ENCODE results near the gene IGLON5. TPM values are rescaled to one million over a fixed set of nuclear protein-coding genes. Genes with fewer than 3 reads are reported as not detected.

IGLON5 gene
- total and polyA plus RNA-seq, 2 experiments from 2014 or later: 5.0 to 29.1 TPM

GRCh38 chr19:51341976-51342580 lies 30.6 kb downstream of the IGLON5 start, which contains the start of gene VSIG10L:
Gene VSIG10L, minus strand, starts transcription at chr19:51342139. Its CDS starts 15 bp downstream, at chr19:51342124.
- Mint-ChIP-seq H3K27me3 (ENCODE audit: insufficient read depth, low read depth, poor library complexity) (peaks cover 22% of the 10 kb centered on the region), H3K27ac (no peak within 1 kb of the TSS)

More at GRCh38 chr19:51341976-51342580, 30.6 kb downstream of the IGLON5 start, which contains the start of gene VSIG10L:
- Histone ChIP-seq H3K4me2 (peak within 1 kb of the TSS; percentile 88), H3F3A (replicated peaks; ENCODE audit: low read depth) (no peaks in the 10 kb centered on the region), H3K27ac (ENCODE audit: low read depth) (no peak within 1 kb of the TSS), H3K79me2 (replicated peaks; ENCODE audit: insufficient read depth) (no peaks in the 10 kb centered on the region), H3K27me3 (ENCODE audit: insufficient read depth) (peaks cover 16% of the 10 kb centered on the region), H4K20me1 (replicated peaks; ENCODE audit: insufficient read depth) (no peaks in the 10 kb centered on the region), H3K4me3 (peak within 1 kb of the TSS; percentile 62; the same call in 1 of the 2 replicates), H2AFZ (no peak within 1 kb of the TSS), H3K4me1 (ENCODE audit: insufficient read depth) (peaks cover 24% of the 10 kb centered on the region), H3K9me2 (ENCODE audit: insufficient read depth) (no peaks in the 10 kb centered on the region), H3K36me3 (ENCODE audit: insufficient read depth) (no peaks in the 10 kb centered on the region)
- Mint-ChIP-seq H3K4me3 (peak within 1 kb of the TSS; percentile 65), H3K4me1 (peaks cover 28% of the 10 kb centered on the region), H3K36me3 (ENCODE audit: low read depth) (peaks cover 7% of the 10 kb centered on the region; the same call in 2 of the 3 replicates), H3K9me3 (no peaks in the 10 kb centered on the region)
- ATAC-seq: no peak
- TF ChIP-seq STAT1 (IDR thresholded peaks at IDR 0.05; ENCODE audit: unreplicated experiment) (no peak), EZH2phosphoT487 (IDR thresholded peaks at IDR 0.05; ENCODE audit: unreplicated experiment) (no peak), CREB1 (CRISPR knock-in tag; IDR thresholded peaks at IDR 0.05; ENCODE audit: low read depth) (no peak), REST (IDR thresholded peaks at IDR 0.05; ENCODE audit: unreplicated experiment) (no peak), EZH2 (IDR thresholded peaks at IDR 0.05; ENCODE audit: low read depth, unreplicated experiment) (no peak), POLR2AphosphoS5 (IDR thresholded peaks at IDR 0.05; ENCODE audit: low read depth) (no peak), ZNF331 (CRISPR knock-in tag; IDR thresholded peaks at IDR 0.05; ENCODE audit: low read depth) (no peak), JUNB (IDR thresholded peaks at IDR 0.05; ENCODE audit: unreplicated experiment) (no peak), NANOG (IDR thresholded peaks at IDR 0.05; ENCODE audit: borderline replicate concordance) (no peak)
- TF ChIP-seq, protein P1, sequence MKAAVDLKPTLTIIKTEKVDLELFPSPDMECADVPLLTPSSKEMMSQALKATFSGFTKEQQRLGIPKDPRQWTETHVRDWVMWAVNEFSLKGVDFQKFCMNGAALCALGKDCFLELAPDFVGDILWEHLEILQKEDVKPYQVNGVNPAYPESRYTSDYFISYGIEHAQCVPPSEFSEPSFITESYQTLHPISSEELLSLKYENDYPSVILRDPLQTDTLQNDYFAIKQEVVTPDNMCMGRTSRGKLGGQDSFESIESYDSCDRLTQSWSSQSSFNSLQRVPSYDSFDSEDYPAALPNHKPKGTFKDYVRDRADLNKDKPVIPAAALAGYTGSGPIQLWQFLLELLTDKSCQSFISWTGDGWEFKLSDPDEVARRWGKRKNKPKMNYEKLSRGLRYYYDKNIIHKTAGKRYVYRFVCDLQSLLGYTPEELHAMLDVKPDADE (IDR thresholded peaks at IDR 0.05): no peak
- TF ChIP-seq, protein P2, sequence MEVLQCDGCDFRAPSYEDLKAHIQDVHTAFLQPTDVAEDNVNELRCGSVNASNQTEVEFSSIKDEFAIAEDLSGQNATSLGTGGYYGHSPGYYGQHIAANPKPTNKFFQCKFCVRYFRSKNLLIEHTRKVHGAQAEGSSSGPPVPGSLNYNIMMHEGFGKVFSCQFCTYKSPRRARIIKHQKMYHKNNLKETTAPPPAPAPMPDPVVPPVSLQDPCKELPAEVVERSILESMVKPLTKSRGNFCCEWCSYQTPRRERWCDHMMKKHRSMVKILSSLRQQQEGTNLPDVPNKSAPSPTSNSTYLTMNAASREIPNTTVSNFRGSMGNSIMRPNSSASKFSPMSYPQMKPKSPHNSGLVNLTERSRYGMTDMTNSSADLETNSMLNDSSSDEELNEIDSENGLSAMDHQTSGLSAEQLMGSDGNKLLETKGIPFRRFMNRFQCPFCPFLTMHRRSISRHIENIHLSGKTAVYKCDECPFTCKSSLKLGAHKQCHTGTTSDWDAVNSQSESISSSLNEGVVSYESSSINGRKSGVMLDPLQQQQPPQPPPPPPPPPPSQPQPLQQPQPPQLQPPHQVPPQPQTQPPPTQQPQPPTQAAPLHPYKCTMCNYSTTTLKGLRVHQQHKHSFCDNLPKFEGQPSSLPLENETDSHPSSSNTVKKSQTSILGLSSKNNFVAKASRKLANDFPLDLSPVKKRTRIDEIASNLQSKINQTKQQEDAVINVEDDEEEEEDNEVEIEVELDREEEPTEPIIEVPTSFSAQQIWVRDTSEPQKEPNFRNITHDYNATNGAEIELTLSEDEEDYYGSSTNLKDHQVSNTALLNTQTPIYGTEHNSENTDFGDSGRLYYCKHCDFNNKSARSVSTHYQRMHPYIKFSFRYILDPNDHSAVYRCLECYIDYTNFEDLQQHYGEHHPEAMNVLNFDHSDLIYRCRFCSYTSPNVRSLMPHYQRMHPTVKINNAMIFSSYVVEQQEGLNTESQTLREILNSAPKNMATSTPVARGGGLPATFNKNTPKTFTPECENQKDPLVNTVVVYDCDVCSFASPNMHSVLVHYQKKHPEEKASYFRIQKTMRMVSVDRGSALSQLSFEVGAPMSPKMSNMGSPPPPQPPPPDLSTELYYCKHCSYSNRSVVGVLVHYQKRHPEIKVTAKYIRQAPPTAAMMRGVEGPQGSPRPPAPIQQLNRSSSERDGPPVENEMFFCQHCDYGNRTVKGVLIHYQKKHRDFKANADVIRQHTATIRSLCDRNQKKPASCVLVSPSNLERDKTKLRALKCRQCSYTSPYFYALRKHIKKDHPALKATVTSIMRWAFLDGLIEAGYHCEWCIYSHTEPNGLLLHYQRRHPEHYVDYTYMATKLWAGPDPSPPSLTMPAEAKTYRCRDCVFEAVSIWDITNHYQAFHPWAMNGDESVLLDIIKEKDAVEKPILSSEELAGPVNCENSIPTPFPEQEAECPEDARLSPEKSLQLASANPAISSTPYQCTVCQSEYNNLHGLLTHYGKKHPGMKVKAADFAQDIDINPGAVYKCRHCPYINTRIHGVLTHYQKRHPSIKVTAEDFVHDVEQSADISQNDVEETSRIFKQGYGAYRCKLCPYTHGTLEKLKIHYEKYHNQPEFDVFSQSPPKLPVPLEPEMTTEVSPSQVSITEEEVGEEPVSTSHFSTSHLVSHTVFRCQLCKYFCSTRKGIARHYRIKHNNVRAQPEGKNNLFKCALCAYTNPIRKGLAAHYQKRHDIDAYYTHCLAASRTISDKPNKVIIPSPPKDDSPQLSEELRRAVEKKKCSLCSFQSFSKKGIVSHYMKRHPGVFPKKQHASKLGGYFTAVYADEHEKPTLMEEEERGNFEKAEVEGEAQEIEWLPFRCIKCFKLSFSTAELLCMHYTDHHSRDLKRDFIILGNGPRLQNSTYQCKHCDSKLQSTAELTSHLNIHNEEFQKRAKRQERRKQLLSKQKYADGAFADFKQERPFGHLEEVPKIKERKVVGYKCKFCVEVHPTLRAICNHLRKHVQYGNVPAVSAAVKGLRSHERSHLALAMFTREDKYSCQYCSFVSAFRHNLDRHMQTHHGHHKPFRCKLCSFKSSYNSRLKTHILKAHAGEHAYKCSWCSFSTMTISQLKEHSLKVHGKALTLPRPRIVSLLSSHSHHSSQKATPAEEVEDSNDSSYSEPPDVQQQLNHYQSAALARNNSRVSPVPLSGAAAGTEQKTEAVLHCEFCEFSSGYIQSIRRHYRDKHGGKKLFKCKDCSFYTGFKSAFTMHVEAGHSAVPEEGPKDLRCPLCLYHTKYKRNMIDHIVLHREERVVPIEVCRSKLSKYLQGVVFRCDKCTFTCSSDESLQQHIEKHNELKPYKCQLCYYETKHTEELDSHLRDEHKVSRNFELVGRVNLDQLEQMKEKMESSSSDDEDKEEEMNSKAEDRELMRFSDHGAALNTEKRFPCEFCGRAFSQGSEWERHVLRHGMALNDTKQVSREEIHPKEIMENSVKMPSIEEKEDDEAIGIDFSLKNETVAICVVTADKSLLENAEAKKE (CRISPR knock-in tag; IDR thresholded peaks at IDR 0.05): no peak
- no peak for DNase-seq (ENCODE audit: low spot score)

Measured in GM23338 (cell line).